CD4-positive, alpha-beta T cell (primary cell): ENCODE measurements around the gene GAL3ST1. TPM values are rescaled to one million over a fixed set of nuclear protein-coding genes. Genes with fewer than 3 reads are reported as not detected.

Source experiments
- ATAC-seq: fragments of 200-7000 bp; cut with Tn5 transposase; one replicate; pipeline ENCODE4 v1.10.0; 2022; ENCODE audit warnings: mild to moderate bottlenecking; ENCODE audit not compliant: poor library complexity
- CTCF ChIA-PET: fragments of 350-600 bp; sonication (Branson Sonifier 250); formaldehyde crosslinking; loops from one replicate; lab custom pipeline; 2021; ENCODE audit warnings: antibody characterized with exemption, inconsistent platforms; lab: Charles Lee
- POLR2A ChIA-PET: fragments of 350-600 bp; sonication (Branson Sonifier 250); formaldehyde crosslinking; loops from one replicate; lab custom pipeline; 2021; ENCODE audit warnings: antibody characterized with exemption, inconsistent platforms; lab: Charles Lee
- DNase-seq, 14 experiments: peaks; one replicate each; pipeline ENCODE4 v3.0.0-alpha.2; 2013 to 2020; ENCODE audit warnings: mixed read lengths in 2 of 14
- H3K27ac ChIP-seq, 2 donors: one replicate each; pipeline versions ENCODE4 v1.5.1 to v1.7.0; 2013; ENCODE audit warnings: low read length in 2 of 2, low read depth in 1 of 2, mild to moderate bottlenecking in 1 of 2
- H3K27me3 ChIP-seq, 2 experiments: 1 replicate in 1 of 2; 2 replicates in 1 of 2; pipeline versions ENCODE4 v1.6.1 to v1.7.0; 2013; ENCODE audit warnings: low read length in 2 of 2, control low read depth in 1 of 2, mild to moderate bottlenecking in 1 of 2, moderate library complexity in 1 of 2; ENCODE audit not compliant: insufficient read depth in 2 of 2, control insufficient read depth in 1 of 2
- H3K36me3 ChIP-seq: one replicate; pipeline ENCODE4 v1.6.1; 2013; ENCODE audit warnings: low read length, control low read depth; ENCODE audit not compliant: insufficient read depth
- H3K4me1 ChIP-seq: one replicate; pipeline ENCODE4 v1.6.1; 2013; ENCODE audit warnings: low read length, control low read depth; ENCODE audit not compliant: insufficient read depth
- H3K4me3 ChIP-seq: one replicate; pipeline ENCODE4 v1.5.1; 2013; ENCODE audit warnings: mild to moderate bottlenecking, low read length, moderate library complexity
- H3K9me3 ChIP-seq, 2 experiments: 1 replicate in 1 of 2; 2 replicates in 1 of 2; pipeline versions ENCODE4 v1.6.1 to v1.7.0; 2013; ENCODE audit warnings: low read length in 2 of 2, mild to moderate bottlenecking in 2 of 2, control low read depth in 1 of 2, moderate library complexity in 1 of 2; ENCODE audit not compliant: control insufficient read depth in 1 of 2, insufficient read depth in 1 of 2
- H3K27ac Mint-ChIP-seq: one replicate; pipeline ENCODE4 v1.8.0; 2020; ENCODE audit warnings: mixed read lengths
- H3K27me3 Mint-ChIP-seq: one replicate; pipeline ENCODE4 v1.8.0; 2021; ENCODE audit warnings: mixed read lengths
- H3K36me3 Mint-ChIP-seq: one replicate; pipeline ENCODE4 v1.8.0; 2021; ENCODE audit warnings: low read depth, mixed read lengths
- H3K4me1 Mint-ChIP-seq: one replicate; pipeline ENCODE4 v1.8.0; 2021; ENCODE audit warnings: low read depth, mixed read lengths
- H3K4me3 Mint-ChIP-seq: one replicate; pipeline ENCODE4 v1.8.0; 2020; ENCODE audit warnings: mild to moderate bottlenecking, mixed read lengths
- H3K9me3 Mint-ChIP-seq: one replicate; pipeline ENCODE4 v1.8.0; 2020; ENCODE audit warnings: mixed read lengths
- CTCF ChIP-seq: fragments of 200-600 bp; IDR thresholded peaks from one replicate; pipeline ENCODE4 v1.8.0; 2022; ENCODE audit warnings: antibody characterized with exemption, mild to moderate bottlenecking
- intact Hi-C, 2 experiments: fragments of 100-400 bp; cut with DNase I in 1 of 2; cut with micrococcal nuclease in 1 of 2; formaldehyde crosslinking; loops; one replicate each; pipeline versions ENCODE4 v1.15.1 to v1.9.0; 2023 to 2025; cut with DNase I, micrococcal nuclease
- total RNA-seq, 174 experiments: library from RNA in 2 of 174; stranded (reverse) in 2 of 174; gene quantifications; one replicate each; pipeline ENCODE4 v1.2.3 and lab custom pipeline; 2021 to 2026

The GAL3ST1 gene
- total RNA-seq, 2 experiments from 2014 or later: not detected

DNA sequence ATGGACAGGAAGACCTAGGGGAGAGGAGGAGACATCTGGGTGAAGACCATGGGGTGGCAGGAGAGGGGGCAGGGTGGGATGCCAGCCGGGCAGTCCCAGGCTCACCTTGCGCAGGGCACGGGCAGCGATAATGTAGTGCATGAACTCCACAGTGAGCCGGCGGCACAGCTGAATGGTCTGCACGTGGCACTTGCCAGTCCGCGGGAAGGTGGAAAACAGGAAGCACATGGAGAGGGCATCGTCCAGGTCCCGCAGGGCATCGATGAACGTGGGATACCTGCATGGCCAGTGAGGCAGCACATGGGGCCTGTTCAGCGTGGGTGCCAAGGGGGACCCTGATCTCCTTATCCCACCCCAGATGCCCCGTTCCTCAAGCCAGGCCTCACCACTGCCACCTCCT lies 10.0 kb upstream of the GAL3ST1 start:
- Mint-ChIP-seq H3K9me3 (no peaks in the 10 kb centered on the region), H3K4me1 (no peaks in the 10 kb centered on the region), H3K4me3 (no peak overlapping the region), H3K36me3 (peaks cover 97% of the 10 kb centered on the region), H3K27ac (no peak overlapping the region), H3K27me3 (no peaks in the 10 kb centered on the region)
- TF ChIP-seq CTCF: no peak
- ChIA-PET POLR2A (no interaction called here), CTCF (no interaction called here)
- ATAC-seq (no peak), DNase-seq (no peak)
- Histone ChIP-seq H3K4me3 (no peak overlapping the region), H3K27me3 (no peaks in the 10 kb centered on the region), H3K4me1 (no peaks in the 10 kb centered on the region), H3K36me3 (peaks cover 98% of the 10 kb centered on the region), H3K9me3 (peaks cover 0 to 16% of the 10 kb centered on the region in 2 experiments), H3K27ac (no peak overlapping the region)
- intact Hi-C loops: no loop called here

- no peaks in the 10 kb centered on the region for H3K27me3 Mint-ChIP-seq
- no peaks in the 10 kb centered on the region for H3K4me1 Mint-ChIP-seq
- no peak overlapping the region for H3K4me3 ChIP-seq
- no peak overlapping the region for H3K27ac Mint-ChIP-seq
- H3K4me1 ChIP-seq: no peaks in the 10 kb centered on the region
- no peaks in the 10 kb centered on the region for H3K27me3 ChIP-seq
- H3K36me3 Mint-ChIP-seq: peaks cover 97% of the 10 kb centered on the region
- H3K9me3 ChIP-seq: peaks cover 0 to 16% of the 10 kb centered on the region in 2 experiments
- H3K4me3 Mint-ChIP-seq: no peak overlapping the region
- ATAC-seq (no peak), DNase-seq (no peak)
- peaks cover 96% of the 10 kb centered on the region for H3K36me3 ChIP-seq
- TF ChIP-seq CTCF: no peak
- no peak overlapping the region for H3K27ac ChIP-seq
- H3K9me3 Mint-ChIP-seq: no peaks in the 10 kb centered on the region
- intact Hi-C loops: no loop called here
- CTCF ChIA-PET: no interaction called here
- POLR2A ChIA-PET: no interaction called here
Measured at GRCh38 chr22:30582788-30583545, 8.5 kb upstream of the GAL3ST1 start.

- ChIA-PET POLR2A (no interaction called here), CTCF (no interaction called here)
- Histone ChIP-seq H3K27ac (no peak overlapping the region), H3K27me3 (no peaks in the 10 kb centered on the region), H3K36me3 (peaks cover 94% of the 10 kb centered on the region), H3K4me3 (no peak overlapping the region), H3K9me3 (peaks cover 0 to 16% of the 10 kb centered on the region in 2 experiments), H3K4me1 (no peaks in the 10 kb centered on the region)
- Mint-ChIP-seq H3K4me1 (no peaks in the 10 kb centered on the region), H3K27me3 (no peaks in the 10 kb centered on the region), H3K36me3 (peaks cover 97% of the 10 kb centered on the region), H3K9me3 (no peaks in the 10 kb centered on the region), H3K27ac (no peak overlapping the region), H3K4me3 (no peak overlapping the region)
- ATAC-seq (no peak), DNase-seq (no peak)
- TF ChIP-seq CTCF: no peak
- intact Hi-C loops: no loop called here
Measured at GRCh38 chr22:30582051-30582450, 7.6 kb upstream of the GAL3ST1 start.
